GM13977 (cell line): ENCODE results near the gene LIN9.

ENCODE experiments used
- DNase-seq: peaks from one replicate; pipeline ENCODE4 v3.0.0; 2012; ENCODE audit warnings: low spot score
- in situ Hi-C: fragments of 300-500 bp; cut with MboI; formaldehyde crosslinking; loops from one replicate; pipeline ENCODE4 v1.12.0; 2022; ENCODE audit warnings: low sequenced_read_pairs, low pct_unique_long_range_greater_than_20kb, mixed read lengths, inconsistent platforms; ENCODE audit not compliant: unreplicated experiment
- TF ChIP-seq, protein P1 (sequence below): IDR thresholded peaks from 2 replicates; pipeline ENCODE4 v1.5.1; 2012; ENCODE audit warnings: mild to moderate bottlenecking, control low read depth; ENCODE audit not compliant: insufficient read depth; ENCODE audit errors: extremely low read depth, missing control alignments

LIN9 gene

DNA sequence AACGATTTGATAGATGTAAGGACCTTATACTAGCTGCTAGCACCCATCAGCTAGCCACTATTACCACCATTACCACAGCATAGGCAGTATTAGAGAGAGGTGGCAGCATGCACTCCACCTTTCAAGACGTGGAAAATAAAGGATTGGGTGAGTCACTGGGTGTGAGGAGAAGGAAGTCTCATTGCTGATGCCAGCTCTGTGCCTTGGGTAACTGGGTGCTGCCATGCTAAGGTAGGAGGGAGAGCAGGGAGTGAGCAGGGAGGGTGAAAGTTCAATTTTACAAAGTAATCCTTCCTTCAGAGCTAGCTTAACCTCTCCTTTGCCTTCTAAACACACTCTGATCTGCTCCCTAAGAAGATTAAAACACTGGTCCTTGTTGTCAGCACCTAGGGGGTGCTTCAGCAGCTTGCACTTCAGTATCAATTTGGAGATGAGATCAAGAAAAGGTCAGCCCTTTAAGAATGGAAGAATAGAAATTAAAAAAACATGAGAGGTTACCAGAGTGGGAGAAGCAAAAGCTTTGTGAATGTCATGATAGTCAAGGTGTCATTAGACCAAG lies 1.8 kb upstream of the LIN9 start:
- in situ Hi-C loops, result no loop called here
- no peak for DNase-seq
- TF ChIP-seq, protein P1, sequence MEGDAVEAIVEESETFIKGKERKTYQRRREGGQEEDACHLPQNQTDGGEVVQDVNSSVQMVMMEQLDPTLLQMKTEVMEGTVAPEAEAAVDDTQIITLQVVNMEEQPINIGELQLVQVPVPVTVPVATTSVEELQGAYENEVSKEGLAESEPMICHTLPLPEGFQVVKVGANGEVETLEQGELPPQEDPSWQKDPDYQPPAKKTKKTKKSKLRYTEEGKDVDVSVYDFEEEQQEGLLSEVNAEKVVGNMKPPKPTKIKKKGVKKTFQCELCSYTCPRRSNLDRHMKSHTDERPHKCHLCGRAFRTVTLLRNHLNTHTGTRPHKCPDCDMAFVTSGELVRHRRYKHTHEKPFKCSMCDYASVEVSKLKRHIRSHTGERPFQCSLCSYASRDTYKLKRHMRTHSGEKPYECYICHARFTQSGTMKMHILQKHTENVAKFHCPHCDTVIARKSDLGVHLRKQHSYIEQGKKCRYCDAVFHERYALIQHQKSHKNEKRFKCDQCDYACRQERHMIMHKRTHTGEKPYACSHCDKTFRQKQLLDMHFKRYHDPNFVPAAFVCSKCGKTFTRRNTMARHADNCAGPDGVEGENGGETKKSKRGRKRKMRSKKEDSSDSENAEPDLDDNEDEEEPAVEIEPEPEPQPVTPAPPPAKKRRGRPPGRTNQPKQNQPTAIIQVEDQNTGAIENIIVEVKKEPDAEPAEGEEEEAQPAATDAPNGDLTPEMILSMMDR, result no peak

DNA sequence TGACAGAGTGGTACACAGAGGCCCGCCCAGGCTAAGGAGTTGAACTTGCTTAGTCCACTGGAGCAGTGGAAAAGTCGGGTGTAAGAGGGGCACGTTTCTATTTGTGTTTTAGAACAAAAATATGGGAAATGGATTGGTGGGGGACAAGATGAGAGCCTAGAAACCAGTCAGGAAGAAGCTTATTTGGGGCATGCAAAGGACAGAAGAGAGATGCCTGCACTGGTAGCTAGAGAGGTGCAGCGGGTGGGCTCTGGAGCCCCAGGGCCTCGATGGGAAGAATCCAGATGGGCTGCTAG lies 1.2 kb upstream of the LIN9 start:
- in situ Hi-C loops, result no loop called here
- TF ChIP-seq, protein P1, result no peak
- no peak for DNase-seq

DNA sequence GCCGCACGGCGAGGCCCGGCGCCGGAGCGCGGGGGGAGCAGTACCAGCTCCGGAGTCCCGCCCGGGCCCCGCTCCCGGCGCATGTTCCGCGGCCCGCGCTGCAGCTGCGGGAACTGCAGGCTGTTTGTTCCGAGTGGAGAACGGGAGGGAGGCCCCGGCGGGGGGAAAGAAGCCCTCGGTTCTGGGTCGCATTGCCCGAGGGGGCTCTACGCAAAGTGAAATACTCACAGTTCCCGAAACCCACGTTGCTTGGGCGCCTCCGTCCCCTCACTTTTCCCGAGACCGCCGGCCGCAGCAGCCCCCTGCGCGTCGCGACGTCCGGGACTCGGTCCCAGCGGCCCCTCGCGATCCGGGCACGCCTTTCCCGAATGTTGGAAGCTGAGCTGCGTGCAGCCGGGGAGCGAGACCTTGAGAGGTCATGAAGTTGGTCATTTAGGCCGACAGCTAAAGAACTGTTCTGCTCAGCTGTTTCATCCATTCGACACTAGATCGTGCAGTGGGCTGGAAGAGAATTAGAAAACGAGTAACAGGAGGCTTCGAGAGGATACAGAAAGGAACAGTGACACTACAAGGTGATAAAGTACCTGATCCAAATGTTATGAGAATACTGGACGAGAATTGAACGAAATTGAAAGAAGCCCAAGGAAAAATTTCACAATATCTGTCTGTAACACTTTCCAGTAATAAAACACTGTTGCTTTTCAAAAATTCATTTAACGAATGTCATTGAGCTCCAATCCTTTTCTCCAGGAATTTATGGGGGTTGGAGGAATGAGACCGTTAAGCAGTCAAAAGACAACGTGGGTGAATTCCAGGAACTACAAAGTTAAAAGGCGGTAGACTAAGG lies 657 bp upstream of the LIN9 start:
- peak; percentile 27 for DNase-seq
- TF ChIP-seq, protein P1, result no peak
- in situ Hi-C loops, result no loop called here

DNA sequence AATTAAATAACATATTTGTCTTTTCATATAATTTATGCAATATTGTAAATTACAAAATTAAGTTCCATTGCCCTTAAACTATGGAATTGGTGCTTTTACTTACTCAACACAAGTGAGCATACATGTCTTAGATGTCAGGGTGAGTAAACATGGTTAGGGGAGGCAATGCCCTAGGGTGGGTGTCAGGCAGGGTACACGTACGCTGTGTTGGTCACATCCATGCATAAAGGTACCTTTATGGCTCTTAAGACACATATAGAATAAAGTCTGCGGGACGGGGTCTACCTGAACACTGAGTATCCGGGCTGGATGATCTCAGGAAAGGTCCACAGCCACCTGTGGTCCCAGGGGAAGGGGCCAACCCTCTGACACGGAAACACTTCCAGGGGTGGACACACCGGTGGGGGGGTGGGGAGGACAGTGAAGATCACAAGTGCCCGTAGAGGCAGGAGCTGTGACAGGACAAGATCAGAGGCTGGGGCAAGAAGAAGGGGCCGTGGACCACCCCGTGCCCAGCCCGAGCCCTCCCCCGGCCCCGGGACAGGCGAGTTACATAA lies 720 bp downstream of the LIN9 start:
- DNase-seq, result no peak
- TF ChIP-seq, protein P1, result no peak
- in situ Hi-C loops, result no loop called here

DNA sequence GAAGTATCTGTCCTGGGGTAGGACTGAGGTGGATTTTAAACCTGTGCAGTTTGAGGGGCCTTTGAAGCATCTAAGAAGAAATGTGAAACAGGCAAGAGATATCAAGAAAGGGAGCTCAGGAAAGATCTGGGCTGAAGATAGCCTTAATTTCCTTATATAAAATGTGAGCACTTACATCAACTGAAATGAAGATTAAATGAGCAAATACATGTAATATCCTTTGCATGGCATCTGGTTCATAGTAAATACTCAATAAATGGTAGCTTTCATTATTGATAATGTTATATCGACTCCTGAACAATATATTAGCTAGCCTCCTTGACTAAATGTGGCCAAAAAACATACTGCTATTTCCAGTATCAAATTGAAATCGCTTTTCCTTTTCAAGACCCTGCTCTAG lies 2.5 kb downstream of the LIN9 start:
- no peak for DNase-seq
- in situ Hi-C loops, result no loop called here
- TF ChIP-seq, protein P1, result no peak

DNA sequence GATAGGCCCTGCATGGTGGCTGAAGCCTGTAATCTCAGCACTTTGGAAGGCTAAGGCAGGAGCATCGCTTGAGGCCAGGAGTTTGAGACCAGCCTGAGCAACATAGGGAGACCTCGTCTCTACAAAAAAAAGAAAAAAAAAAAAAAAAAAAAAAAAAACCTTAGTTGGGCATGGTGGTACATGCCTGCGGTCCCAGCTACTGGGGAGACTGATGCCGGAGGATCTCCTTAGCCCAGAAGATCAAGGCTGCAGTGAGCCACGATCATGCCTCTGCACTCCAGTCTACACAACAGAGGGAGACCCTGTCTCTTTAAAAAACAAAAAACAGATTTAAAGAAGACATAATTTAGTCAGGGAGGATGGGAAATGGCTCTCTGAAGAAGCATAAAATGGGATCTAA lies 3.8 kb downstream of the LIN9 start:
- DNase-seq, result no peak
- in situ Hi-C loops, result no loop called here
- TF ChIP-seq, protein P1, result no peak
